GM10847 (cell line): ENCODE results near the gene GALNT2.

Experiments
- POLR2A ChIP-seq: IDR thresholded peaks from 2 replicates; pipeline ENCODE4 v1.6.1; 2011; ENCODE audit not compliant: insufficient read length; ENCODE audit errors: extremely low read depth

GALNT2 gene

GRCh38 chr1:230135726-230136125, 68.7 kb downstream of the GALNT2 start:
- no peak for TF ChIP-seq POLR2A

- TF ChIP-seq POLR2A, result no peak
Observed at GRCh38 chr1:230136453-230137336, 69.7 kb downstream of the GALNT2 start.

- TF ChIP-seq POLR2A, result no peak
Observed at GRCh38 chr1:230137337-230137815, 70.3 kb downstream of the GALNT2 start.

- no peak for TF ChIP-seq POLR2A
Observed at GRCh38 chr1:230138561-230139239, 71.7 kb downstream of the GALNT2 start.

DNA sequence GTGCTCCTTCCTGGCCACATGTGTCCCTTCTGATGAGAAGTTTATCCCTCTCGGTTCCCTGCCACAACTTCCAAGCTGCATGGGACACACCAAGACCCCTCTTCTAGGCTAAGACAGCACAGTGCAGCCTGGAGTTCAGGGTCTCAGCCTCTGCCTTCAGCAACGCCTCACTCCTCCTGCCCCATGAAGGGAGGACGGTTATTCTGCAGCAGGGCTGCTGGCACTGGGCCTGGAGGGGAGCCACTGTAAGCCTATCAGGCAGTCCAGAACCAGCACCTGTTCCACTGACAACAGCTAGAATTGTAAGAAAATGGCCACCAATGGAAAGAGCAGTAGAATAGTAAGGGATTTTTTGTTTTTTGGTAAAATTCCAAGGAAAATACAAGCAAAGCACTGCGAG, 72.3 kb downstream of the GALNT2 start:
- no peak for TF ChIP-seq POLR2A

DNA sequence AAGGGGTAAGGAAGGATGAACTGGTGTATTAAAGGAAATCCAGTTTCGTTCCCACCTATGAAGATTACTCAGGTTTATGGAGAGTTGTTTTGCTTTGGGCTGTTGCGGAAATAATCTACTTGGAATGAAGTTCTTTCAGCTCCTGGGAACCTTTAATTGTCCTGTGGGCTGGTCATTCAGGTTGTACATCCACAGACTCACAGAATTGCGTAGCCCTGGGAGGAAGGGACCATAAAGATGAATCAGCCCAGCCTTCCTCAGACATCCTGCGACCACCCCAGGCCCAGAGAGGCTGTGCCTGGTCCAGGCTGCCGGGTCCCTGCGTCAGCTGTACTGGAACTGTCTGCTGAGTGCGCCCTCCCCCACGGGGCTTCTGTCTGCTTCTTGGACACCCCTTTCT, 72.7 kb downstream of the GALNT2 start:
- TF ChIP-seq POLR2A, result no peak

DNA sequence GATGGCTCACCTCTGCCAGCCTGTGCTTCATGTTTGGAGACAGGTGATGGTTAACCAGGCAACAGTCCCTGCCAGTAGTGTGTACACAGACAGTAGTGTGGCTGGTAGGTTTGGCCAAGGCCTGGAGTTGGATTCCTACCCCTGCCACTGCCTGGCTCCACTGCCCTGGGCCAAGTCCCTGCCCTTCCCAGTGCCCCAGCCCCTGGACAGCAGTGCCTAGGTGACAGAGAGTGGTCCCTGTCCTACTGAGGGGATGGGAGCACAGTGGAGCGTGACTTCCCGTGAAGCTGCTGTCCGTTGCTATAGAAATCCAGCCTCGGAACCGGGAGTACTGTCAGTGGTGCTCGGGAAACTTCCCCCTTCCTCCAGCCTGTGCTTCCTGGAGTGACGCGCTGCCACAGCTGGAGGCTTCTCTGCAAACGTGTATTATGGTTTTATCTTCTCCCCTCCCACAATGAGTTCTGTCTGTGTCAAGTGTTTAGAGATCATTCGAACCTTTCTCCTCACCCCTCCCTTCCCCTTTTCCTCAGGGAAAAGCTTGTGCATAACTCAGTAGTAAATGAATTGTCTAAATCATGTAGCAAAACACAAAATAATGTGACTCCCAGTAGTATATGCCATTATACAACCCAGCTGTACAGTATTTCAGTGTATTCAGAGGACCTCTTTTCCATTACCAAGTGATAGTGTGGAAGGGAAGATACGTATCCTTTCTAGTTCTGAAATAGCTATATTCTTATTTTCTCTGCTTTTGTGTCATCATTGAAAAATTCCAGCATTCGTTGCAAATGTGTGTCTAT, 73.4 kb downstream of the GALNT2 start:
- TF ChIP-seq POLR2A, result no peak

GRCh38 chr1:230141021-230141648, 74.1 kb downstream of the GALNT2 start:
- no peak for TF ChIP-seq POLR2A

GRCh38 chr1:230141797-230142607, 75.0 kb downstream of the GALNT2 start:
- TF ChIP-seq POLR2A, result no peak

DNA sequence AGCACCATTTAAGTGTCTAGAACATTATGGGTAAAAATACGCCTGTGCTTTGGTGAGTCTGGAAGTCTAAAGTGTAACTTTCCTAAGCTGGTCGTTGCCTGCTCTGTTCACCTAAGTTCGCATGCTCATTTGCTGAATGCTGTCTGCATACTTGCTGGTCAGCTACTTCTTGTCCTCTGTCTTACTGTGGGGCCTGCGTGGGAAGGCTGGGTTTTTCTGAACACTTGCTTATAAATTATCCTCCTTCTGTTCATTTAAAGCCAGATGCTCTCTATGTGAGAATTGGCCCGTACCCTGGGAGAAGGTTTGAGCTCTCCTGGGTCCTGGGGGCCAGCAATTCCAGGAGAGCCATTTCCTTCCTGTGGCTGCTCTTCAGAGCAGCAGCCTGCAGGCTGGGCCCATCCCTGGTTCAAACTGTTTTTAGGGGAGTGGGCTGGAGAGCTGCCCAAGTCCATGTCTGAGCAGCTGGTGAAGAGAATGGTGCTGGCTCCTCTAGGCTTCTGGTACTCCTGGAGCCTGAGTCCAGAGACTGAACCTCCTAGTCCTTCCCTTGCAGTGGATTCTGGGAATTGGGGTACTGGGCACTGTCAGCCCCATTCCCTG, 75.7 kb downstream of the GALNT2 start:
- TF ChIP-seq POLR2A, result no peak

DNA sequence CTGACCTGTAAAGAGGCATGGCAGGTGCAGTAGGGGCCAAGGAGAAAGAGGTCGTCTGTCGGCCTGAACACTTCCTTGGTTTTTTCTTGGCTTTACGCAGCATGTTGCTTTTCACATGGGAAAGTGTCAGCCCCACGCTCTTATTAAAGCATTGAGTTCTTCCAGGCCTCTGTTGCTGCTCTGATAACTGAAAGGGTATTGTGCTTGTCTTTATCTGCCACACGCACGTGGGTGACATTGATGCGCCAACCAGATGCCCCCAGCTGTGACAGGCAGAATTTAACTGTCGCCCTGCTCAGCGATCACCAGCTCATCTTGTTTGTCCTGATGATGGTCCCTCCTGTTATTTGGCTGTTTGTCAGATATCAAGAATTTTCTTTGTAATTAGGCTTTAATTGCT, 76.5 kb downstream of the GALNT2 start:
- TF ChIP-seq POLR2A, result no peak

DNA sequence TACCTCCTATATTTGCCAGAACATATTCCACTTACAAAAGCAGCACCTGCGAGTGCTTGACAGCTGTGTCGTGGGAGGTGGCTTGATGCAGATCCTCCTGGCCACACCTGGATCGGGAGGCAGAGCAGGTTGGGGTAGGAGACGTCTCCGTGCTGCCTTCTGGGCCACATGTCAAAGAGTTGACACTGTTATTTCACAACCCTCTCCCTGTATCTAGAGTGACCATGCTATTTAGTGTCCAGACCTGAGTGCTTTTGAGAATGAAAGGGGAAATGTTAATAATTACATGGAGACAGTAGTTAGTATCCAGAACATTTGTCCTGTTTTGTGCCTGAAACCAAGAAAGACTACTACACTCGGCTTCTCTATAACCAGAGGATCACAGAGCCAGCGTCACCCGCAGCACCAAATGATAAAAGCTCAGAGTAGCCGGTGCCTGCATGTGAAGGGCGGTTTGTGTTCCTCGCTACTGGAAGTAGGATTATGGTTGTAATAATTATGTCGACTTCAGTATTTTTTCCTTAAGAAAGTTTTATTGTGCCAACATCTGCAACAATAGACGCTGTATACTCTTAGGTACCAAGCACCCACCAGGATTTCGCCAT, 77.1 kb downstream of the GALNT2 start:
- no peak for TF ChIP-seq POLR2A

GRCh38 chr1:230144758-230145504, 77.9 kb downstream of the GALNT2 start:
- TF ChIP-seq POLR2A, result no peak
